GM10266 (cell line): ENCODE measurements around the gene ERCC2.

ENCODE experiments used
- DNase-seq: peaks from one replicate; pipeline ENCODE4 v3.0.0; 2012; ENCODE audit errors: extremely low spot score
- CTCF ChIP-seq: IDR thresholded peaks from 2 replicates; pipeline ENCODE4 v1.5.1; 2012; ENCODE audit warnings: mild to moderate bottlenecking, low read depth; ENCODE audit not compliant: control insufficient read depth, insufficient read depth; ENCODE audit errors: missing control alignments

The ERCC2 gene

GRCh38 chr19:45358213-45358792 is 12.1 kb downstream of the ERCC2 start:
- DNase-seq, result no peak
- no peak for TF ChIP-seq CTCF

GRCh38 chr19:45357445-45357783 is 13.0 kb downstream of the ERCC2 start:
- no peak for TF ChIP-seq CTCF

GRCh38 chr19:45356760-45357444 is 13.5 kb downstream of the ERCC2 start:
- TF ChIP-seq CTCF, result no peak
- no peak for DNase-seq

More at GRCh38 chr19:45357445-45357783, 13.0 kb downstream of the ERCC2 start:
- no peak for DNase-seq

- no peak for DNase-seq
- no peak for TF ChIP-seq CTCF
Observed at GRCh38 chr19:45355910-45356309, 14.5 kb downstream of the ERCC2 start.

- TF ChIP-seq CTCF, result no peak
- DNase-seq, result no peak
Observed at GRCh38 chr19:45355402-45355801, 15.0 kb downstream of the ERCC2 start.

GRCh38 chr19:45354241-45354842 is 16.0 kb downstream of the ERCC2 start:
- DNase-seq, result no peak

More at GRCh38 chr19:45354241-45354842, 16.0 kb downstream of the ERCC2 start:
- no peak for TF ChIP-seq CTCF
